DOHH2 (cell line): ENCODE results near the gene CLDN15.

Source experiments
- EZH2phosphoT487 ChIP-seq: fragments of 200-600 bp; sonication (generic); IDR thresholded peaks from 2 replicates; pipeline ENCODE4 v1.6.1; 2017; ENCODE audit warnings: borderline replicate concordance, mild to moderate bottlenecking, antibody characterized with exemption, low read length, moderate library complexity, mixed read lengths
- TF ChIP-seq, protein P1 (sequence below): fragments of 200-600 bp; sonication (generic); IDR thresholded peaks from one replicate; pipeline ENCODE4 v1.5.1; 2014; ENCODE audit warnings: antibody characterized with exemption, mild to moderate bottlenecking, low read depth, low read length; ENCODE audit not compliant: poor library complexity, severe bottlenecking

DNA sequence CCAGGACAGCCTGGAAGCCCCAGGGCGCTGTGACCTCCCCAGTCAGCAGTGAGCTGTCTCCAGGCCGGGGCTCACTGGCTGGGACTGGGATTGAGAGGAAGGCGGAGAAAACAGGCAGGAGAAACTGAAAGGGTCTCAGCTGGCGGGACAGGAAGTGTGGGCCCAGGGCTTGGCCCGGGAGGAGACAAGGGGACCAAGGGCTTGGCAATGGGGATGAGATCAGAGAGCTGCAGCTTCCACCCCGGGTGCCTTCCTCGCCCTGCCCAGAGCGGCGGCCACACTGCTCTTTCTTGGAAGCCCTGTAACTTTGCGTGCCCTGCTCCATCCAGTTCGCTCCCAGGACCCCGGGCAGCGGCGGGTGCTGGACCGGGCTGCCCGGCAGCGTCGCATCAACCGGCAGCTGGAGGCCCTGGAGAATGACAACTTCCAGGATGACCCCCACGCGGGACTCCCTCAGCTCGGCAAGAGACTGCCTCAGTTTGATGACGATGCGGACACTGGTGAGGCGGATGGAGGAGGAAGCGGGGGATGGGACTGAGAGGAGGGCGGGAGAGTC is 15.2 kb downstream of the CLDN15 start:
- TF ChIP-seq, protein P1, sequence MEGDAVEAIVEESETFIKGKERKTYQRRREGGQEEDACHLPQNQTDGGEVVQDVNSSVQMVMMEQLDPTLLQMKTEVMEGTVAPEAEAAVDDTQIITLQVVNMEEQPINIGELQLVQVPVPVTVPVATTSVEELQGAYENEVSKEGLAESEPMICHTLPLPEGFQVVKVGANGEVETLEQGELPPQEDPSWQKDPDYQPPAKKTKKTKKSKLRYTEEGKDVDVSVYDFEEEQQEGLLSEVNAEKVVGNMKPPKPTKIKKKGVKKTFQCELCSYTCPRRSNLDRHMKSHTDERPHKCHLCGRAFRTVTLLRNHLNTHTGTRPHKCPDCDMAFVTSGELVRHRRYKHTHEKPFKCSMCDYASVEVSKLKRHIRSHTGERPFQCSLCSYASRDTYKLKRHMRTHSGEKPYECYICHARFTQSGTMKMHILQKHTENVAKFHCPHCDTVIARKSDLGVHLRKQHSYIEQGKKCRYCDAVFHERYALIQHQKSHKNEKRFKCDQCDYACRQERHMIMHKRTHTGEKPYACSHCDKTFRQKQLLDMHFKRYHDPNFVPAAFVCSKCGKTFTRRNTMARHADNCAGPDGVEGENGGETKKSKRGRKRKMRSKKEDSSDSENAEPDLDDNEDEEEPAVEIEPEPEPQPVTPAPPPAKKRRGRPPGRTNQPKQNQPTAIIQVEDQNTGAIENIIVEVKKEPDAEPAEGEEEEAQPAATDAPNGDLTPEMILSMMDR, result no peak
- no peak for TF ChIP-seq EZH2phosphoT487
